ENCODE measurements around the gene ARHGAP42.

The ARHGAP42 gene

DNA sequence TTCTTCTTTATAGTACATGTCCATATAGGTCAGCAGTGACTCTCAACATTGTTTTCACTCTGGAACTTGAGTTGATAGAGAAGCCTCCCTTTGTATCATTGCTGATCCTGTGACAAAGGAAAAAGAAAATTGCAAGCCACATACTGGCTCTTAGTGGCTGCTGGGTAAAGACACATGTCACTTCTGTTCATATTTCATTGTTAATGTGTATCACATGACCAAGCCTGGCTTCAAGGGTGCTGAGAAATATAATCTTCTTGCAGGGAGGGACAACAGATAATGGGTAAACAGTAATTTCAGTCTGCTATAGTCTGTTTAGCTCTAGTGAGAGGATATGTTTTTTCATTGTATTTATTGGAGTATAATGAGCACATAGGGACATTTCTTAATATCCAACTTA is 269.3 kb downstream of the ARHGAP42 start:
- H3K27ac ChIP-seq (ENCODE audit: low read depth, low read length), result no peak overlapping the region
- TF ChIP-seq EZH2phosphoT487 (IDR thresholded peaks at IDR 0.05; ENCODE audit: borderline replicate concordance, low read length), result no peak
- TF ChIP-seq, protein P1, sequence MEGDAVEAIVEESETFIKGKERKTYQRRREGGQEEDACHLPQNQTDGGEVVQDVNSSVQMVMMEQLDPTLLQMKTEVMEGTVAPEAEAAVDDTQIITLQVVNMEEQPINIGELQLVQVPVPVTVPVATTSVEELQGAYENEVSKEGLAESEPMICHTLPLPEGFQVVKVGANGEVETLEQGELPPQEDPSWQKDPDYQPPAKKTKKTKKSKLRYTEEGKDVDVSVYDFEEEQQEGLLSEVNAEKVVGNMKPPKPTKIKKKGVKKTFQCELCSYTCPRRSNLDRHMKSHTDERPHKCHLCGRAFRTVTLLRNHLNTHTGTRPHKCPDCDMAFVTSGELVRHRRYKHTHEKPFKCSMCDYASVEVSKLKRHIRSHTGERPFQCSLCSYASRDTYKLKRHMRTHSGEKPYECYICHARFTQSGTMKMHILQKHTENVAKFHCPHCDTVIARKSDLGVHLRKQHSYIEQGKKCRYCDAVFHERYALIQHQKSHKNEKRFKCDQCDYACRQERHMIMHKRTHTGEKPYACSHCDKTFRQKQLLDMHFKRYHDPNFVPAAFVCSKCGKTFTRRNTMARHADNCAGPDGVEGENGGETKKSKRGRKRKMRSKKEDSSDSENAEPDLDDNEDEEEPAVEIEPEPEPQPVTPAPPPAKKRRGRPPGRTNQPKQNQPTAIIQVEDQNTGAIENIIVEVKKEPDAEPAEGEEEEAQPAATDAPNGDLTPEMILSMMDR (IDR thresholded peaks at IDR 0.05; ENCODE audit: low read depth, low read length, poor library complexity, severe bottlenecking), result no peak
- no peaks in the 10 kb centered on the region for H3K36me3 ChIP-seq (ENCODE audit: control insufficient read depth, low read length)
- peaks cover 18% of the 10 kb centered on the region for H3K4me1 ChIP-seq (ENCODE audit: control insufficient read depth, low read length)
- H3K27me3 ChIP-seq (ENCODE audit: control insufficient read depth, low read length), result no peaks in the 10 kb centered on the region
- no peak overlapping the region for H3K4me3 ChIP-seq (ENCODE audit: low read length)
- no peaks in the 10 kb centered on the region for H4K20me1 ChIP-seq (ENCODE audit: control insufficient read depth, insufficient read depth, low read depth, low read length)
- no peak overlapping the region for H3K4me2 ChIP-seq (ENCODE audit: low read length)
- no peaks in the 10 kb centered on the region for H3K9me2 ChIP-seq (replicated peaks; ENCODE audit: control insufficient read depth, low read length)
- no peaks in the 10 kb centered on the region for H3K9me3 ChIP-seq (ENCODE audit: control insufficient read depth, insufficient read depth, low read length)
- H3K79me2 ChIP-seq (ENCODE audit: control insufficient read depth, low read length), result no peaks in the 10 kb centered on the region
- no peaks in the 10 kb centered on the region for H3F3A ChIP-seq (ENCODE audit: control insufficient read depth, insufficient read depth)

DNA sequence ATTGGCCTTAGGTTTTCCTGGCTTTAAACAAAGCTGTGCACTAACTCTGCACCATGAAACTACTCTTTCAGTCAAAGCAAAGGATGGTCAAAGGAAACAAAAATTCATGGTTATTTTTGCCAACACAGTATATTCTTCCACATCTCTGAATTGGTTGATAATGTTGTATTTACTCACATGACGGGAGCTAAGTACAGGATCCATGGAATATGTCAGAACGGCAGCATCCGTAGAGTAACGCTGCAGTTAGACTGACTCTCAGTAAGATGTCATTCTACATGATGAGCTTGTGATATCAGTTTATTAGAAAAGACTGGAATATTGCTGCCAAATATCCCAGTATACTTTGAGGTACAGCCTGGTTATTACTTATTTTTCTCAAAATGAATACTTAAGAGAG is 270.4 kb downstream of the ARHGAP42 start:
- no peak for TF ChIP-seq EZH2phosphoT487 (IDR thresholded peaks at IDR 0.05; ENCODE audit: borderline replicate concordance, low read length)
- TF ChIP-seq, protein P1 (IDR thresholded peaks at IDR 0.05; ENCODE audit: low read depth, low read length, poor library complexity, severe bottlenecking), result no peak
- peaks cover 6% of the 10 kb centered on the region for H3K4me1 ChIP-seq (ENCODE audit: control insufficient read depth, low read length)
- H3K36me3 ChIP-seq (ENCODE audit: control insufficient read depth, low read length), result no peaks in the 10 kb centered on the region
- no peaks in the 10 kb centered on the region for H3K9me2 ChIP-seq (replicated peaks; ENCODE audit: control insufficient read depth, low read length)
- H3K27me3 ChIP-seq (ENCODE audit: control insufficient read depth, low read length), result no peaks in the 10 kb centered on the region
- H3K4me2 ChIP-seq (ENCODE audit: low read length), result no peak overlapping the region
- H3K4me3 ChIP-seq (ENCODE audit: low read length), result no peak overlapping the region
- H3K27ac ChIP-seq (ENCODE audit: low read depth, low read length), result no peak overlapping the region
- no peaks in the 10 kb centered on the region for H3F3A ChIP-seq (ENCODE audit: control insufficient read depth, insufficient read depth)
- H4K20me1 ChIP-seq (ENCODE audit: control insufficient read depth, insufficient read depth, low read depth, low read length), result no peaks in the 10 kb centered on the region
- no peaks in the 10 kb centered on the region for H3K9me3 ChIP-seq (ENCODE audit: control insufficient read depth, insufficient read depth, low read length)
- no peaks in the 10 kb centered on the region for H3K79me2 ChIP-seq (ENCODE audit: control insufficient read depth, low read length)

DNA sequence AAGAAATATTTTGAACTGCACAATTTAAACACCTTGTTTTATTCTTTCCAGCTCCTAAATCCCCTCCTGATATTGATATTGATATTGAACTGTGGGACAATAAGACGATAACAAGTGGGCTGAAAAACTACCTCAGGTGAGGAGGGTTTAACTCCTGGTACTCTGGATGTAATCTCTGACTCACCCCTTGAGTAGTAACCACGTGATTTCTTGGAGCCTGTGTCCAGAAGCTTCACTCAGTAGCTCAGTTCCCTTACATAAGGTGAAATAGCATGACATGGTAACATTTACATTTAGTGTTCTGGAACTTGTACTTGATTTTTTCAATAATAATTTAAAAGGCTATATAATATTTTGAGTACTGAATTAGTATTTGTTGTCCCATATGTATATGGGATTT is 274.5 kb downstream of the ARHGAP42 start:
- no peak for TF ChIP-seq EZH2phosphoT487 (IDR thresholded peaks at IDR 0.05; ENCODE audit: borderline replicate concordance, low read length)
- TF ChIP-seq, protein P1 (IDR thresholded peaks at IDR 0.05; ENCODE audit: low read depth, low read length, poor library complexity, severe bottlenecking), result no peak
- H3K4me1 ChIP-seq (ENCODE audit: control insufficient read depth, low read length), result no peaks in the 10 kb centered on the region
- H4K20me1 ChIP-seq (ENCODE audit: control insufficient read depth, insufficient read depth, low read depth, low read length), result no peaks in the 10 kb centered on the region
- H3K36me3 ChIP-seq (ENCODE audit: control insufficient read depth, low read length), result no peaks in the 10 kb centered on the region
- H3K9me3 ChIP-seq (ENCODE audit: control insufficient read depth, insufficient read depth, low read length), result no peaks in the 10 kb centered on the region
- H3K79me2 ChIP-seq (ENCODE audit: control insufficient read depth, low read length), result no peaks in the 10 kb centered on the region
- H3K27ac ChIP-seq (ENCODE audit: low read depth, low read length), result no peak overlapping the region
- no peaks in the 10 kb centered on the region for H3K27me3 ChIP-seq (ENCODE audit: control insufficient read depth, low read length)
- H3F3A ChIP-seq (ENCODE audit: control insufficient read depth, insufficient read depth), result no peaks in the 10 kb centered on the region
- no peaks in the 10 kb centered on the region for H3K9me2 ChIP-seq (replicated peaks; ENCODE audit: control insufficient read depth, low read length)
- no peak overlapping the region for H3K4me3 ChIP-seq (ENCODE audit: low read length)
- no peak overlapping the region for H3K4me2 ChIP-seq (ENCODE audit: low read length)

DNA sequence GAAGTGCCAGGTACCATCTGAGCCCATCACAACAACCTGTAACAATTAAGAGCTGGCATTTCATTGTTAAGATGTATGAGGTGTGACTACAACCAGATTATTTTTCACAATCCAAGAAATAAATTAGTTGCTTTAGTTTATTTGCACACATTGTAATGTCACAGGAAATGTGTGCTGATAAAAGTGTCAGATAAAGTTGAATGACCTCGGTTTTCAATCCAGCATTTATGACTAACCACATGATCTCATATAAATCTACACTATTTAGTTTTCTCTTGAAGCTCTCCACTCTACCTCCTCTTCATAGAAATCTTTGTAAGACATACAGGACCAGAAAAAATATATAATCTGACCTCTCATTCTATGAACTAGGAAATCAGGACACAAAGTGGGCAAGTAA is 276.3 kb downstream of the ARHGAP42 start:
- no peak overlapping the region for H3K4me3 ChIP-seq (ENCODE audit: low read length)
- no peaks in the 10 kb centered on the region for H3K27me3 ChIP-seq (ENCODE audit: control insufficient read depth, low read length)
- no peak overlapping the region for H3K4me2 ChIP-seq (ENCODE audit: low read length)
- no peaks in the 10 kb centered on the region for H3K36me3 ChIP-seq (ENCODE audit: control insufficient read depth, low read length)
- H3K9me3 ChIP-seq (ENCODE audit: control insufficient read depth, insufficient read depth, low read length), result no peaks in the 10 kb centered on the region
- no peaks in the 10 kb centered on the region for H3K9me2 ChIP-seq (replicated peaks; ENCODE audit: control insufficient read depth, low read length)
- H3K27ac ChIP-seq (ENCODE audit: low read depth, low read length), result no peak overlapping the region
- TF ChIP-seq, protein P1 (IDR thresholded peaks at IDR 0.05; ENCODE audit: low read depth, low read length, poor library complexity, severe bottlenecking), result no peak
- TF ChIP-seq EZH2phosphoT487 (IDR thresholded peaks at IDR 0.05; ENCODE audit: borderline replicate concordance, low read length), result no peak
- no peaks in the 10 kb centered on the region for H3K4me1 ChIP-seq (ENCODE audit: control insufficient read depth, low read length)
- H3F3A ChIP-seq (ENCODE audit: control insufficient read depth, insufficient read depth), result no peaks in the 10 kb centered on the region
- H4K20me1 ChIP-seq (ENCODE audit: control insufficient read depth, insufficient read depth, low read depth, low read length), result no peaks in the 10 kb centered on the region
- H3K79me2 ChIP-seq (ENCODE audit: control insufficient read depth, low read length), result no peaks in the 10 kb centered on the region
